CD8-positive, alpha-beta memory T cell (primary cell): ENCODE measurements around the gene SYDE1. TPM values are rescaled to one million over a fixed set of nuclear protein-coding genes. Genes with fewer than 3 reads are reported as not detected.

Source experiments
- CTCF ChIA-PET: fragments of 350-600 bp; sonication (Branson Sonifier 250); formaldehyde crosslinking; loops from one replicate; lab custom pipeline; 2021; ENCODE audit warnings: antibody characterized with exemption; lab: Charles Lee
- POLR2A ChIA-PET: fragments of 350-600 bp; sonication (Branson Sonifier 250); formaldehyde crosslinking; loops from one replicate; lab custom pipeline; 2021; ENCODE audit warnings: antibody characterized with exemption; lab: Charles Lee
- DNase-seq, 5 donors: peaks; one replicate each; pipeline versions ENCODE4 v3.0.0 to v3.0.0-alpha.2; 2020 to 2022; ENCODE audit warnings: mixed read lengths in 1 of 5
- H3K27ac ChIP-seq: one replicate; pipeline ENCODE4 v1.7.0; 2013; ENCODE audit warnings: low read depth, mild to moderate bottlenecking, low read length, moderate library complexity
- H3K27me3 ChIP-seq: 2 replicates; pipeline ENCODE4 v1.7.0; 2013; ENCODE audit warnings: low read length, mild to moderate bottlenecking; ENCODE audit not compliant: insufficient read depth, poor library complexity, severe bottlenecking
- H3K36me3 ChIP-seq: 2 replicates; pipeline ENCODE4 v1.7.0; 2013; ENCODE audit warnings: mild to moderate bottlenecking, low read length, moderate library complexity; ENCODE audit not compliant: insufficient read depth
- H3K4me1 ChIP-seq: 2 replicates; pipeline ENCODE4 v1.7.0; 2013; ENCODE audit warnings: mild to moderate bottlenecking, low read length, moderate library complexity; ENCODE audit not compliant: insufficient read depth
- H3K4me3 ChIP-seq: 2 replicates; pipeline ENCODE4 v1.7.0; 2013; ENCODE audit warnings: mild to moderate bottlenecking, low read length
- H3K9me3 ChIP-seq: 2 replicates; pipeline ENCODE4 v1.7.0; 2013; ENCODE audit warnings: mild to moderate bottlenecking, low read length
- H3K27ac Mint-ChIP-seq, 8 donors: one replicate each; pipeline ENCODE4 v1.8.0; 2020 to 2021; ENCODE audit warnings: mixed read lengths in 8 of 8, mild to moderate bottlenecking in 6 of 8, inconsistent platforms in 3 of 8, moderate library complexity in 3 of 8
- H3K27me3 Mint-ChIP-seq, 2 donors: one replicate each; pipeline ENCODE4 v1.8.0; 2020 to 2021; ENCODE audit warnings: mixed read lengths in 2 of 2, mild to moderate bottlenecking in 1 of 2, moderate library complexity in 1 of 2
- H3K36me3 Mint-ChIP-seq, 3 donors: one replicate each; pipeline ENCODE4 v1.8.0; 2020 to 2021; ENCODE audit warnings: mixed read lengths in 3 of 3, inconsistent platforms in 1 of 3, mild to moderate bottlenecking in 1 of 3
- H3K4me1 Mint-ChIP-seq, 3 donors: one replicate each; pipeline ENCODE4 v1.8.0; 2020 to 2021; ENCODE audit warnings: mixed read lengths in 3 of 3, inconsistent platforms in 1 of 3, mild to moderate bottlenecking in 1 of 3
- H3K4me3 Mint-ChIP-seq, 7 donors: one replicate each; pipeline ENCODE4 v1.8.0; 2020 to 2021; ENCODE audit warnings: mixed read lengths in 7 of 7, mild to moderate bottlenecking in 6 of 7, moderate library complexity in 4 of 7, inconsistent platforms in 2 of 7
- H3K9me3 Mint-ChIP-seq, 5 donors: one replicate each; pipeline ENCODE4 v1.8.0; 2020 to 2022; ENCODE audit warnings: mixed read lengths in 5 of 5, mild to moderate bottlenecking in 3 of 5, moderate library complexity in 2 of 5, inconsistent platforms in 1 of 5
- polyA plus RNA-seq: library from polyadenylated mRNA; unstranded; fragments of 300-500 nt; fragmentation: Illumina TruSeq; gene quantifications from one replicate; pipeline ENCODE4 v1.2.3, GENCODE V29; 2021
- total RNA-seq, 2 experiments: library from RNA; stranded (reverse); gene quantifications; one replicate each; pipeline ENCODE4 v1.2.3, GENCODE V29; 2021

The SYDE1 gene
- total and polyA plus RNA-seq, 3 experiments from 2014 or later, result 0.06 to 0.44 (median 0.22) TPM

DNA sequence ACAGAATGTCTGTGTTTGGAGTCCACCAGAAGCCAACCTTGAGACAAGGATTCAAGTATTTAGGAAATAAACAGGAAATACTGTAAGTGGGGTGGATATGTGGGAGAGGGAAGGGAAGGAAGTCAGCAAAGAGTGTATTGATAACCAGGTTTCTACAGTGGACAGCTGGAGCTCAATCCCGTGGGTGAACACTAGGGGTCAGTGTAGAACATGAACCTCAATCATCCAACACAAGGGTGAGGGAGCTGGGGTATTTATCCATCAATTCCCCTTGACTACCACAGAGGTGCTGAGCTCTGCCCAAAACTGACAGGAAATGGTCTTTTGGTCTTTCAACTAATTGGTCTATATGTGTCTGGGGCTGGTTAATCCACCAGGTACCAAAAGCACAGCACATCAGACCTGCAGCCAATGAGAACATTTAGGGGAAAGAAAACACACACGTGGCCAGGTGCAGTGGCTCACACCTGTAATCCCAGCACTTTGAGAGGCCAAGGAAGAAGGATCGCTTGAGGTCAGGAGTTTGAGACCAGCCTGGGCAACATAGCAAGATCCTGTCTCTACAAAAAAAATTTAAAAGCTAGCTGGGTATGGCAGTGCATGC is 5.6 kb upstream of the SYDE1 start:
- no peaks in the 10 kb centered on the region for H3K4me1 ChIP-seq
- POLR2A ChIA-PET, result interaction anchor here (0.7 kb wide), 1 partner anchor 202 kb away, joined by 3 read pairs; no protein-coding TSS in a partner anchor
- CTCF ChIA-PET, result interaction anchor here (0.5 to 4.5 kb wide), 7 partner anchors 9 to 162 kb away, joined by 3 to 23 read pairs (median 3); no protein-coding TSS in a partner anchor
- no peak overlapping the region for H3K27ac ChIP-seq
- no peaks in the 10 kb centered on the region for H3K27me3 ChIP-seq
- H3K4me3 ChIP-seq, result no peak overlapping the region
- Mint-ChIP-seq H3K9me3 (peaks cover 4 to 27% (median 24%) of the 10 kb centered on the region in 5 donors), H3K36me3 (peaks cover 0 to 27% (median 2%) of the 10 kb centered on the region in 3 donors), H3K27me3 (peaks cover 17 to 27% of the 10 kb centered on the region in 2 donors), H3K4me1 (peaks cover under 1 to 7% (median 5%) of the 10 kb centered on the region in 3 donors), H3K27ac (no peak overlapping the region), H3K4me3 (no peak overlapping the region)
- H3K36me3 ChIP-seq, result no peaks in the 10 kb centered on the region
- peaks cover 5% of the 10 kb centered on the region for H3K9me3 ChIP-seq
- DNase-seq, result peak in 4 of 5 donors; percentile 14 to 36 (median 23)

DNA sequence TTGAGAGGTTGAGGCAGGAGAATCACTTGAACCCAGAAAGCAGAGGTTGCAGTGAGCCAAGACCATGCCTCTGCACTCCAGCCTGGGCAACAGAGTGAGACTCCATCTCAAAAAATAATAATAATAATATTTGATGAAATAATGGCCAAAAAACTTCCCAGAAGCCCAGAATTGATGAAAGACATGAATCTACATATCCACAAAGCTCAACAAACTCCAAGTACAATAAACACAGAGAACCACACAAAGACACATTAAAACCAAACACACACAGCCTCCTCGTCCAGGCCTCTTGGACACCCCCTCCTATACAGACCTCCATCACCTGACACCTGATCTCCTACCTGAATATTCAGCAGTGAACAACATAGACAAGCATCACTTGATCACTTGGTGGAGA is 3.2 kb upstream of the SYDE1 start:
- no peak overlapping the region for H3K27ac ChIP-seq
- peaks cover 8% of the 10 kb centered on the region for H3K27me3 ChIP-seq
- ChIA-PET POLR2A (no interaction called here), CTCF (interaction anchor here (1.2 to 4.5 kb wide), 2 partner anchors 12 to 45 kb away, joined by 3 to 23 read pairs; no protein-coding TSS in a partner anchor)
- no peaks in the 10 kb centered on the region for H3K36me3 ChIP-seq
- H3K27ac Mint-ChIP-seq, result no peak overlapping the region
- H3K9me3 ChIP-seq, result peaks cover 5% of the 10 kb centered on the region
- H3K36me3 Mint-ChIP-seq, result peaks cover 0 to 27% (median 2%) of the 10 kb centered on the region in 3 donors
- peaks cover 4 to 27% (median 24%) of the 10 kb centered on the region in 5 donors for H3K9me3 Mint-ChIP-seq
- H3K4me3 ChIP-seq, result no peak overlapping the region
- peaks cover 10% of the 10 kb centered on the region for H3K4me1 ChIP-seq
- H3K4me1 Mint-ChIP-seq, result peaks cover 7 to 18% (median 11%) of the 10 kb centered on the region in 3 donors
- H3K4me3 Mint-ChIP-seq, result no peak overlapping the region
- peaks cover 20 to 36% of the 10 kb centered on the region in 2 donors for H3K27me3 Mint-ChIP-seq
- DNase-seq, result no peak

DNA sequence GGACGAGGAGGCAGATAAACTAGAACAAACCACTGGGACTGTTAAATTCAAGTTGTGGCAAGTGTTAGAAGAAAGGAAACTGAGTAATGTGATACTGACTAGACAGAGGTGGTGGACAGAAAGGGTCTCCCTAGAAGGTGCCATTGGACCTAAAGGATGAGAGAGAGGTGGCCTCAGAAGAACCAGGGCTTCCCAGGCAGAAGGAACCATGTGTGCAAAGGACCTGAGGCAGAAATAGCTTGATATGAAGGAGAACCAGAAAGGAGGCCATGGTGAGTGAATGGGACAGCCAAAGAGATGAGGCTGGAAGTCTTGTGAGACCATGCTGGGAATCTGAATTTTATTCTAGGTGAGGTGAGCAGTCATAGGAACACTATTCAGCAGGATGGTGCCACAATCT is 2.8 kb upstream of the SYDE1 start:
- POLR2A ChIA-PET, result no interaction called here
- Histone ChIP-seq H3K27ac (no peak overlapping the region), H3K36me3 (no peaks in the 10 kb centered on the region), H3K4me3 (no peak overlapping the region), H3K4me1 (peaks cover 10% of the 10 kb centered on the region), H3K9me3 (peaks cover 5% of the 10 kb centered on the region), H3K27me3 (peaks cover 8% of the 10 kb centered on the region)
- peaks cover 21 to 36% of the 10 kb centered on the region in 2 donors for H3K27me3 Mint-ChIP-seq
- peaks cover 7 to 18% (median 11%) of the 10 kb centered on the region in 3 donors for H3K4me1 Mint-ChIP-seq
- peak overlapping the region in 1 of 8 donors; percentile 21 for H3K27ac Mint-ChIP-seq
- CTCF ChIA-PET, result interaction anchor here (1.2 to 4.5 kb wide), 2 partner anchors 13 to 45 kb away, joined by 3 to 23 read pairs; no protein-coding TSS in a partner anchor
- H3K4me3 Mint-ChIP-seq, result no peak overlapping the region
- no peak for DNase-seq
- H3K9me3 Mint-ChIP-seq, result peaks cover 4 to 27% (median 24%) of the 10 kb centered on the region in 5 donors
- peaks cover 0 to 27% (median 2%) of the 10 kb centered on the region in 3 donors for H3K36me3 Mint-ChIP-seq

DNA sequence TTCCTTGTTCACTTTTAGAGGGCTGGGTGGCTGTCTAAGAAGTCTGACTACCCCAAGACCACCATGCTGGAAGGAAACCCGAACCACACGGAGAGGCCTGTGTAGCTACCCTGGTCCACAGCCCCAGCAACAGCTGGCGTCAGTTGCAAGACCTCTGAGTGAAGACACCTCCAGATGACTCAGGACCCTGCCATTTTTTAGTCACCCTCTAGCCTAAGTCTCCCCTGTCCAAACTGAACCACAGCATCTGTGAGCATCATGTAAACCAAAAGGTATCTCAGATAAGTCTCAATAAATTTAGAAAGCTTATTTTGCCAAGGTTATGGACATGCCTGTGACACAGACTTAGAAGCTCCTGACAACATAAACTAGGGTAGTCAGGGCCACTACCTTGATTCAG is 2.2 kb upstream of the SYDE1 start:
- no peak for DNase-seq

DNA sequence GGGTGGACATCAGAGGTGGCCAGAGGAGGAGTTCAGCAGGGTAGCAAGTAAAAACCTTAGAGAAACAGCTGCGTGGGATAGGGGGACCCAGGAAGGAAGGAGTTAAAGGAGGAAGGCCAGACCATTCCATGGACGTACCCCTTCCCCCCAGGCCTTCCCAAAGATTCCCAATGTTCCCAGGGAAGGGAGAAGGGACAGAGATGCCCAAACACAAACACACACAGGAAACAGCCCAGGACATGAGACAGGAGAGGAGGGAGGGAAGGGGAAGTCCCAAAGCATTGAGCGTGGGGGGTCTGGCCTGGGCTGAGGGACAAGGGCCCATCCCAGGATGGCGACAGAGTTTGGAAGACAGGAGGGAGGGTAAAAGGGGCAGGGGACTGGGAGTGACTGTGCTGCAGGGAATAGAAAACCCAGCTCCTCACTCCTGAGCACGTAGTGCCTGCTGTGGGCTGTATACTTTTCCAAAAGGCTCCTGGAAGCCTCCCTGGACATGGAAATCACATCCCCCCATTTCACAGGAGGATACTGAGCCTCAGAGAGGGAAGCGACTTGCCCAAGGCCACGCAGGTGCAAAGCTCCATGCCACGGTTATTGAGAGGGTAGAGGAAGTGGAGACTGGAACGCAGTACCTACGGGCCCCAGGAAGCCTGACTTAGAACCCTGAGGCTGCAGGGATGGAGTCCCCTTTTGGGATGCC is 1.1 kb downstream of the SYDE1 start:
- H3K27me3 Mint-ChIP-seq, result peaks cover 20 to 36% of the 10 kb centered on the region in 2 donors
- POLR2A ChIA-PET, result no interaction called here
- DNase-seq, result no peak
- H3K36me3 Mint-ChIP-seq, result peaks cover 0 to 23% (median 2%) of the 10 kb centered on the region in 3 donors
- H3K9me3 Mint-ChIP-seq, result peaks cover 4 to 19% (median 17%) of the 10 kb centered on the region in 5 donors
- Histone ChIP-seq H3K36me3 (no peaks in the 10 kb centered on the region), H3K4me3 (no peak overlapping the region), H3K4me1 (peaks cover 10% of the 10 kb centered on the region), H3K9me3 (peaks cover 5% of the 10 kb centered on the region), H3K27ac (no peak overlapping the region), H3K27me3 (peaks cover 8% of the 10 kb centered on the region)
- peak overlapping the region in 2 of 7 donors; percentile 9 to 60 for H3K4me3 Mint-ChIP-seq
- peaks cover 7 to 18% (median 11%) of the 10 kb centered on the region in 3 donors for H3K4me1 Mint-ChIP-seq
- CTCF ChIA-PET, result no interaction called here
- H3K27ac Mint-ChIP-seq, result no peak overlapping the region

More for the DNA sequence above, 2.2 kb upstream of the SYDE1 start:
- H3K9me3 ChIP-seq, result peaks cover 5% of the 10 kb centered on the region
- no peaks in the 10 kb centered on the region for H3K36me3 ChIP-seq
- peaks cover 10% of the 10 kb centered on the region for H3K4me1 ChIP-seq
- H3K4me1 Mint-ChIP-seq, result peaks cover 7 to 18% (median 11%) of the 10 kb centered on the region in 3 donors
- CTCF ChIA-PET, result no interaction called here
- peaks cover 21 to 36% of the 10 kb centered on the region in 2 donors for H3K27me3 Mint-ChIP-seq
- H3K27me3 ChIP-seq, result peaks cover 8% of the 10 kb centered on the region
- H3K9me3 Mint-ChIP-seq, result peaks cover 4 to 27% (median 24%) of the 10 kb centered on the region in 5 donors
- H3K4me3 Mint-ChIP-seq, result no peak overlapping the region
- no peak overlapping the region for H3K4me3 ChIP-seq
- POLR2A ChIA-PET, result no interaction called here
- peaks cover 0 to 27% (median 2%) of the 10 kb centered on the region in 3 donors for H3K36me3 Mint-ChIP-seq
- no peak overlapping the region for H3K27ac ChIP-seq
- peak overlapping the region in 1 of 8 donors; percentile 7 for H3K27ac Mint-ChIP-seq

DNA sequence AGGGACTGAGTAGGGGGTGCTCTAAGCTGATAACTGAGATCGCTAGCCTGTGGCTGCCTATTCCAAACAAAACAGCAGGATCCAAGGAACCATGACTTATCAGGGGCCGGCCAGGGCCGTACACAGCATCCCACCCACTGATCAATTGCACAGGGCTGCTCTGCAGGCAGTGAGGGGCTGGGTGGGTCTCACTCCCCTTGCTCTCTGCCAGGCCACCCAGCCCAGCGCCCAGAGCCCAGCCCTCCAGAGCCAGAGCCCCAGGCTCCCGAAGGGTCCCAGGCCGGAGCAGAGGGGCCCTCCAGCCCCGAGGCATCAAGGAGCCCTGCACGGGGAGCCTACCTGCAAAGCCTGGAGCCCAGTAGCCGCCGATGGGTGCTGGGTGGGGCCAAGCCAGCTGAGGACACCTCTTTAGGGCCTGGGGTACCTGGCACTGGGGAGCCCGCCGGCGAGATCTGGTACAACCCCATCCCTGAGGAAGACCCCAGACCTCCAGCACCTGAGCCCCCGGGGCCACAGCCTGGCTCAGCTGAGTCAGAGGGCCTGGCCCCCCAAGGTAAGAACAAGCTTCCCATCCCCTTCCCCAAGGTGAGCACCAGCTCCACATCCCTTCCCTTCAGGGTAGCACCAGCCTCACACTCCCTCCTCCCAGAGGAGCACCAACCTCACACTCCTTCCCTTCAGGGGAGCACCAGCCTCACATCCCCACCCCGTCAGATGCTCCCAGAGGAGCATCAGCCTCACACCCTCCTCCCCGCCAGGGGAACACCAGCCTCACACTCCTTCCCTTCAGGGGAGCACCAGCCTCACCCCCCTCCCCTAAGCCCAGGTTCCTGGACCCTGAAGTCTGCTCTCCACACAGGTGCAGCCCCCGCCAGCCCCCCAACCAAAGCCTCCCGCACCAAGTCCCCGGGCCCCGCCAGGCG is 1.9 kb downstream of the SYDE1 start:
- ChIA-PET POLR2A (no interaction called here), CTCF (no interaction called here)
- no peak overlapping the region for H3K27ac ChIP-seq
- Mint-ChIP-seq H3K27ac (peak overlapping the region in 1 of 8 donors; percentile 50), H3K4me1 (peaks cover 7 to 18% (median 11%) of the 10 kb centered on the region in 3 donors), H3K4me3 (no peak overlapping the region), H3K9me3 (peaks cover 0 to 12% (median 11%) of the 10 kb centered on the region in 5 donors), H3K27me3 (peaks cover 19 to 36% of the 10 kb centered on the region in 2 donors), H3K36me3 (peaks cover 0 to 17% (median 0%) of the 10 kb centered on the region in 3 donors)
- H3K4me1 ChIP-seq, result peaks cover 10% of the 10 kb centered on the region
- no peaks in the 10 kb centered on the region for H3K36me3 ChIP-seq
- H3K4me3 ChIP-seq, result no peak overlapping the region
- H3K9me3 ChIP-seq, result peaks cover 4% of the 10 kb centered on the region
- no peak for DNase-seq
- H3K27me3 ChIP-seq, result peaks cover 8% of the 10 kb centered on the region

DNA sequence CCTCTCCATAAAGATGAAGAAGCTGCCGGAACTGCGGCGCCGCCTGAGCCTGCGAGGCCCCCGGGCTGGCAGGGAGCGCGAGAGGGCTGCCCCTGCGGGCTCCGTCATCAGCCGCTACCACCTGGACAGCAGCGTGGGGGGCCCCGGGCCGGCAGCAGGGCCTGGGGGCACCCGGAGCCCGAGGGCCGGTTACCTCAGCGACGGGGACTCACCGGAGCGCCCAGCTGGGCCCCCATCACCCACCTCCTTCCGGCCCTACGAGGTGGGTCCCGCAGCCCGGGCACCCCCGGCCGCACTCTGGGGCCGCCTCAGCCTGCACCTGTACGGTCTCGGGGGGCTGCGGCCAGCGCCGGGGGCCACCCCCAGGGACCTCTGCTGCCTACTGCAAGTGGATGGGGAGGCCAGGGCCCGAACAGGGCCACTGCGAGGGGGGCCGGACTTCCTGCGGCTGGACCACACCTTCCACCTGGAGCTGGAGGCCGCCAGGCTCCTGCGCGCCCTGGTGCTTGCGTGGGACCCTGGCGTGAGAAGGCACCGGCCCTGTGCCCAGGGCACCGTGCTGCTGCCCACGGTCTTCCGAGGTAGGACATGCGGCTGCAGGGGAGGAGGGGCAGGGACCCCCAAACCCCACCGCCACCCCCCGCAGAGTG is 2.7 kb downstream of the SYDE1 start:
- DNase-seq, result no peak
- peaks cover 18 to 31% of the 10 kb centered on the region in 2 donors for H3K27me3 Mint-ChIP-seq
- no peaks in the 10 kb centered on the region for H3K9me3 ChIP-seq

More for the DNA sequence above, 2.7 kb downstream of the SYDE1 start:
- peaks cover 2% of the 10 kb centered on the region for H3K36me3 ChIP-seq
- H3K9me3 Mint-ChIP-seq, result peaks cover 0 to 4% (median 3%) of the 10 kb centered on the region in 5 donors
- H3K27ac Mint-ChIP-seq, result no peak overlapping the region
- H3K4me1 Mint-ChIP-seq, result peaks cover 7 to 18% (median 11%) of the 10 kb centered on the region in 3 donors
- H3K4me3 Mint-ChIP-seq, result no peak overlapping the region
- ChIA-PET POLR2A (no interaction called here), CTCF (interaction anchor here (0.6 to 1.0 kb wide), 2 partner anchors 8 to 18 kb away, joined by 3 read pairs; no protein-coding TSS in a partner anchor)
- peaks cover 0 to 9% (median 2%) of the 10 kb centered on the region in 3 donors for H3K36me3 Mint-ChIP-seq
- H3K27ac ChIP-seq, result no peak overlapping the region
- peaks cover 8% of the 10 kb centered on the region for H3K27me3 ChIP-seq
- no peak overlapping the region for H3K4me3 ChIP-seq
- H3K4me1 ChIP-seq, result peaks cover 10% of the 10 kb centered on the region
